ENCODE results near the gene TM4SF20.
"Not testable (repeated sequence)": the region's sequence is repeated elsewhere in the genome, so short reads cannot be mapped to it uniquely, and the experiment has no call there.

DNA sequence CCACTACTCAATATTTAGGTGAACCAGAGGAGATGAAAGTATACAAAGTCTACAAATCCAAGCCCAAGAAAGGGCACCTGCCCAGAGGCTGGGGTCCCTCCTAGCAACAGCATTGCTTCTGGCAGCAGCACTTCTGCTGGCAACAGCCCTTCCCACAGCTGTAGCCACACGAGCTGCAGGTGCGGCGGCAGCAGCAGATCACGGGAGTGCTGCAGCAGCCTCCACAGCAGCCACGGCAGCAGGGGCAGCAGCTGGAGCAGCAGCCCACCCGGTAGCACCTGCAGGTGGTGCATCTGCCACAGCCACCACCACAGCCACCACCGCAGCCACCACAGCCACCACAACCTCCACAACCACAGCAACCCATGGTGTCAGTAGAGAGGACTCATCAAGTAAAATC is 8.5 kb upstream of the TM4SF20 start, which contains the start of gene SCYGR1:
- TF ChIP-seq, protein P1, sequence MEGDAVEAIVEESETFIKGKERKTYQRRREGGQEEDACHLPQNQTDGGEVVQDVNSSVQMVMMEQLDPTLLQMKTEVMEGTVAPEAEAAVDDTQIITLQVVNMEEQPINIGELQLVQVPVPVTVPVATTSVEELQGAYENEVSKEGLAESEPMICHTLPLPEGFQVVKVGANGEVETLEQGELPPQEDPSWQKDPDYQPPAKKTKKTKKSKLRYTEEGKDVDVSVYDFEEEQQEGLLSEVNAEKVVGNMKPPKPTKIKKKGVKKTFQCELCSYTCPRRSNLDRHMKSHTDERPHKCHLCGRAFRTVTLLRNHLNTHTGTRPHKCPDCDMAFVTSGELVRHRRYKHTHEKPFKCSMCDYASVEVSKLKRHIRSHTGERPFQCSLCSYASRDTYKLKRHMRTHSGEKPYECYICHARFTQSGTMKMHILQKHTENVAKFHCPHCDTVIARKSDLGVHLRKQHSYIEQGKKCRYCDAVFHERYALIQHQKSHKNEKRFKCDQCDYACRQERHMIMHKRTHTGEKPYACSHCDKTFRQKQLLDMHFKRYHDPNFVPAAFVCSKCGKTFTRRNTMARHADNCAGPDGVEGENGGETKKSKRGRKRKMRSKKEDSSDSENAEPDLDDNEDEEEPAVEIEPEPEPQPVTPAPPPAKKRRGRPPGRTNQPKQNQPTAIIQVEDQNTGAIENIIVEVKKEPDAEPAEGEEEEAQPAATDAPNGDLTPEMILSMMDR (conservative IDR thresholded peaks at IDR 0.05) = not testable (repeated sequence)
- TF ChIP-seq EZH2 (IDR thresholded peaks at IDR 0.05; ENCODE audit: low read depth) = not testable (repeated sequence)

All from PC-9 (cell line).